Stimulated activated CD8-positive, alpha-beta memory T cell treated with anti-CD3 and anti-CD28 coated beads, Interleukin-7, amount 100 ng/mL, for 1 hour (primary cell): ENCODE measurements around the gene TCF7L2.

Experiments used
- DNase-seq, 2 donors: peaks; one replicate each; pipeline ENCODE4 v3.0.0-alpha.2; 2020; ENCODE audit warnings: low read depth in 2 of 2

TCF7L2 gene

DNA sequence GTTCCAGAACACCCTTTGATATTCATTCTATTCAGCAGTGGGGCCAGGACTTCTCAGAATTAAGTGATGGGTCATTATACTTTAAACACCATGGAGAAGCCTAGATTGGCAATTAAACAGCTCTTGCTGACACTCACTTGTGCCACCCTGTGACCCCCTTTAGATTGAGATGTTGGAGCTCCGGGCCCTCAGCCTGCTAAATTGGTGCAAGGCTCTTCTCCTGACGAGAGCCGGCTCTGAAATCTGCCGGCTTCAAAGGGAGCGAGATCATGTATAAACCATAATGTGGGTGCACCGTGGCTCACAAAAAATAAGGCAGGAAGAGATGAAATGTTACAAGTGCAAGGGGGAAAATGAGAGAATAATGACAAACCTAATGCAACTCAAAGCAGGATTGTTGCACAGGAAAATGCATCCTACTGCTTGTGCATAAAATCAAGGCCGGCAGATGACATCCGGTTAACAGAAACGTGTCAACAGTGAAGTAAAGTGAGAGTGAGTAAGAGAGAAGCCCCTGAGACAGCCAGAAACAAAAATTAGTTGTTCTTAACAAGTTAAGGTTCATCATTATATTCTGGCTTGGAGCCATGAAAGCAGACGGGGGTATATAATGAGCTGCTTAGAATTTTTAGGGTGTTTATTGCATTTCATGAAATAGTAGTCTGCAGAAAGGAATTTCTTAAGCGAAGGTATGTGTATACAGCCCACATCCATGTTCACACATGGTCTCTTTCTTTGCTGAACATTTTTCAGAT, 198.2 kb downstream of the TCF7L2 start:
- no peak for DNase-seq

DNA sequence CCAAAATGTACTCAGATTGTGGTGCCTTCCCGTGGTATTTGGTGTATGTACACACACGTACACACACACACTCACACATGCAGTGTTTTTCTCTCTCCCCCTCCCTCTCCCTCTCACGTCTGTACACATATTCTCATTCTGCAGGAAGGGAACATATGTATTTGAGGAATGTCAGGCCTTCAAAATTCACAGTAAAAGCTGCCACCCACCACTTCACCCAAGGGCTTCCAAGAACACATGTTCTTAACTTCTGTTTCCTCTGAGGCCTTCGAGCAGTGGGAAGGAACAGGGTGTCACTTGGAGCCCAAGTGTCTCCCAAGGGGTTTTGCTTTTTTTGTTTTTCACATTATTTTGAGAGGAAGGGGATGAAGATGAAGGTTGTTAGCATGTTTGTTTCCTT, 198.9 kb downstream of the TCF7L2 start:
- no peak for DNase-seq

DNA sequence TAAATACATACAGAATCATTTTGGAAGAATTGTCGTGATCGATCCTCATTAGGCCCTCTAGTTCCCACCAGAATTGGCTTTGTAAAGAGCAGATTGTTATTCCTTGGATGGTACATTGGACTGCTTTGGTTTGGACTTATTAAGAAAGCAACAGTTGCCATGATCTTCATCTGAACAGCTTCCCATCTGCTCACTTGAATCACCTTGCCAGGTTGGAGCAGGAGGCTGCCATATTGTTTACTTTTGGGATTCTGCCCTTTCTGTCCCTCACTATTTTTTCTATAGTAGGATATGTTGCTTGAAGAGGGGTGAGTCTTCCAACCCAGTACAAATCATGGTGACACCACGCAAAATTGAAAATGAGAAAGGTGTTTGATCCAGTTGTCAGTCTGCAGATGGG, 199.6 kb downstream of the TCF7L2 start:
- DNase-seq = no peak

- no peak for DNase-seq
Measured at GRCh38 chr10:113151190-113151666, 201.2 kb downstream of the TCF7L2 start.

GRCh38 chr10:113153493-113154102, 203.6 kb downstream of the TCF7L2 start:
- no peak for DNase-seq

GRCh38 chr10:113157441-113157840, 207.4 kb downstream of the TCF7L2 start:
- no peak for DNase-seq

GRCh38 chr10:113158183-113158582, 208.1 kb downstream of the TCF7L2 start:
- DNase-seq = no peak

DNA sequence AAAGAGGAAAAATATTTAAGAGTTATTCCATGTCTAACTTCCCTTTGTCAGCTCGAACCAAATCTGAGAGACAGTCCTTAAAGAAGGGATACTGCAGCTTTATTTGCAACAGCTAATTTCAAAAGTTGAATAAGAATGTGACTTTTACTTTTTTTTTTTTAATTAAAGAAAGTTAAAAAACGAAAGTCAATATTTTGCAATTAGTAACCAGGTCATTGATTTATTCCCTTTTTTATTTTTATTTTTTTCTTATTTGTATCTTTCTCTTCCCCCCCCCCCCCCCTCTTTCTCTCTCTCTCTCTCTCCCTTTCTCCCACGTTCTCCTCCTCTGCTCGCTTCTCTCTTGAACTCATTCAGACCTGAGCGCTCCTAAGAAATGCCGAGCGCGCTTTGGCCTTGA, 209.5 kb downstream of the TCF7L2 start:
- DNase-seq = no peak

- DNase-seq = no peak
Measured at GRCh38 chr10:113160641-113161040, 210.6 kb downstream of the TCF7L2 start.

DNA sequence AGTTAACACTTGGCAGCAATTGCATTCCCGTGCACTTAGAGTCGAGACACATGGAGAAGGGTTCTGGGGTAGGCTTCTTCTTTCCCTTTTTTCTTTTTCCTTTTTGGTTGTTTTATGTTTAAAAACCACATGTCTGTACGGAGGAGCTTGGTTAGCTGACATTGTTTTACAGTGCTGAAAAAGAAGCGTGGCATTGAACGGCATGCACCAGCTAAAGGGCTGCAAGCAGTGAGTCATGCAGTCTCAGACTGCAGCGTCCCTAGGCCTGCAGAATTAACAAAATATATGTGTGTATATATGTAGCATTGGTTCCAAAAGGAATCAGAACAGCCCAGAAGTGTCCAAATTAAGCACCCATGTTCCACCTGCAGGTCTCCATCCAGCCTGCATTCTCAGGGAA, 211.0 kb downstream of the TCF7L2 start:
- DNase-seq = no peak

GRCh38 chr10:113162960-113163359, 212.9 kb downstream of the TCF7L2 start:
- no peak for DNase-seq

DNA sequence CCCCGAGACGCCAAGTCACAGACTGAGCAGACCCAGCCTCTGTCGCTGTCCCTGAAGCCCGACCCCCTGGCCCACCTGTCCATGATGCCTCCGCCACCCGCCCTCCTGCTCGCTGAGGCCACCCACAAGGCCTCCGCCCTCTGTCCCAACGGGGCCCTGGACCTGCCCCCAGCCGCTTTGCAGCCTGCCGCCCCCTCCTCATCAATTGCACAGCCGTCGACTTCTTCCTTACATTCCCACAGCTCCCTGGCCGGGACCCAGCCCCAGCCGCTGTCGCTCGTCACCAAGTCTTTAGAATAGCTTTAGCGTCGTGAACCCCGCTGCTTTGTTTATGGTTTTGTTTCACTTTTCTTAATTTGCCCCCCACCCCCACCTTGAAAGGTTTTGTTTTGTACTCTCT, 215.6 kb downstream of the TCF7L2 start:
- no peak for DNase-seq

DNA sequence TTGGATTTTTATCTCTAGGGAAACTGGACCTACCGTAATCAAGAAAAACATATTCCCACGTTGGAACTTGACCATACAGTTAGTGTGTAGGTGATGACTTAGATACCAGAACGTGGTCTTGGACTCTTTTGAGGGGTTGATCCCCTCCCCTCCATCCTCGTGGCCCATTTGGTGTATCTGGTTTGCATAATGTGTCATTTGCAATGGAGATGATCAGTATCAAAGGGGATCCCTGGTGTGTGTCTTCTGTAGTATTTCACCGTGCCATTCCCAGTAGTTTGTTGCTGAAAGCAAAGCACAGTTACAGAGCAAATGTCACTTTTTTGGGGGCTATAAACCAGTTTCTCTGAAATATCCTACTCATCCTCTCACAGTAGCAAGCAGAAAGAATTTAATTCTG, 217.7 kb downstream of the TCF7L2 start:
- no peak for DNase-seq

- DNase-seq = no peak
Measured at GRCh38 chr10:113168584-113168983, 218.5 kb downstream of the TCF7L2 start.

DNA sequence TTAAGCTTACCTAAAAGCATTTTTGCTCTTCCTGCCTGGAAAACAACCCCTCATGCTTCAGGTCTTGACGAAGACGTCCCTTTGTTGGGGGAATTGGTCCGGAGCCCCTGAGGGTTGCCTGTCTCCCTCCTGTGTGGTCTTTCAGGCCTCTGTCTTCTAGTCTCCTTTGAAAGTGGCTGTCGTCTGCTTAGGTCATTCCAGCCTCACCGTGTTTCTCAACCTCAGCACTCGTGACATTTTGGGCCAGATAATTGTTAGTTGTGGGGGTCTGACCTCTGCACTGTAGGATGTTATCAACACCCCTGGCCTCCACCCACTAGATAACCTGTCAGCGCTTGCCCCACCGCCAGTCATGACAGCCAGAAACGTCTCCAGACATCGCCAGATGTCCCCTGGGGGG, 219.1 kb downstream of the TCF7L2 start:
- no peak for DNase-seq

GRCh38 chr10:113169853-113170460, 219.9 kb downstream of the TCF7L2 start:
- DNase-seq = no peak

GRCh38 chr10:113171662-113172061, 221.6 kb downstream of the TCF7L2 start:
- DNase-seq = no peak

DNA sequence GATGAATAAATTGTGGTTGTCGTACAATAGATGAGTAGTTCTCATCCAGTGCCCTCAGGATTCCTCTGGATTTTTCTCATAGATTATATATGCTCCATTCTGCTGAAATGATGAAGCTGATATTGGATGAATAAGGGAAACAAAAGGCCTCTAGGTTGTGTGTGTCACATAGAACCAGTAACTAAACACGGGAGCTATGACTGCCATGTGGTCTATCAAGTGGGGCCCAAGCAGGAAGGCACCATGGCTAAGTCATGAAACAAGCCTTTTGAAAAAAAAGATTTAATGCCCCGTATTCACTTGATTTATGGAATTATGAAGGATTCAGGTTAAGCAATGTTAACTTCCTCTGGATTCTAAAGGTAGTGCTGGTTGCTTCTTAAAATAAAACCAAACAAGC, 225.1 kb downstream of the TCF7L2 start:
- DNase-seq = no peak

DNA sequence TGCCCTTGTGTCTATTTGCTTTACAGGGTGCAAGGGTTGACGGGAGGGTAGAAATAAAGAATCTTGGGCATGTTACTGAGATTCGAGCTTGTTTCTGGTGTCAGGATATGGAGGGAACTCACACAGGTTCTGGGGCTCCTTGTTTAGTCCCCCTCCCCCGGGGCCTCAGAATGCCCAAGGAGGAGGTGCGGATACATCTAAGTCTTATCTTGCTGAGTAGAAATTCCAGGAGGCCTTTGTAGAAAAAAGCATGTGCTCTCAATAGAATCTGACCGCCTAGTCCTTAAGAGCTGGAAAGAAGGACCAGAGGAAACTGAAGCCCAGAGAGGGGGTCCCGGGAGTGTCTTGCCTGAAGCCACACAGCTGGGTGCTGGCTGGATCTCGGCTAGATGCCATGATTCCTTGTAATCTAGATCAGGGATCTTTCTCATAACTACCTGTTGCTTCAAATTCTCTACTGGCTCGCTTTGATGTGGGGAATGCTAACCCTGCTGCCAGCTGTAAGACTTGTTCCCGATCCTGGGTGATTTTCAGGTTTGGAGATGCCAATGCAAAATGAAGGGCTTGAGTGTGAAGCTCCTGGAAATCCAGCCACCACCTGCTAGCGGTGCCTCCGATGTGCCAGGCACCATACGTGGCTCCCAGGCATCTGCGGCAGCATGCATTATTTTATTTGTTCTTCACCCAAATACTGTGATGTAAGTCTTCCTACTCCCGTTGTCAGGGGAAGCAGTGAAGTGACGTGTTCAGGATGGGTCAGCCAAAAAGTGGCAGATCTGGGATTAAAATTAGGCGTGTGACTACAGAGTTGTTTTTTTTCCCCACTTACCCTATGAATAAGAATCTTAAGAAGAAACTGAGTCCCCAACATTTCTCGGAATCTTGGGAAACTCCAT, 226.0 kb downstream of the TCF7L2 start:
- no peak for DNase-seq

GRCh38 chr10:113176652-113177155, 226.7 kb downstream of the TCF7L2 start:
- DNase-seq = no peak

- no peak for DNase-seq
Measured at GRCh38 chr10:113177156-113177935, 227.3 kb downstream of the TCF7L2 start.
